GM12875 (cell line): ENCODE measurements around the gene PDE6D.

Source experiments
- H3K4me3 ChIP-seq: one replicate; pipeline ENCODE4 v1.5.1; 2011; ENCODE audit warnings: low read depth, low read length, control low read depth
- TF ChIP-seq, protein P1 (sequence below): IDR thresholded peaks from 2 replicates; pipeline ENCODE4 v1.5.1; 2011; ENCODE audit warnings: low read depth, mild to moderate bottlenecking, control low read depth, inconsistent platforms, low read length, moderate library complexity, borderline replicate concordance; ENCODE audit not compliant: insufficient read depth

Gene PDE6D

DNA sequence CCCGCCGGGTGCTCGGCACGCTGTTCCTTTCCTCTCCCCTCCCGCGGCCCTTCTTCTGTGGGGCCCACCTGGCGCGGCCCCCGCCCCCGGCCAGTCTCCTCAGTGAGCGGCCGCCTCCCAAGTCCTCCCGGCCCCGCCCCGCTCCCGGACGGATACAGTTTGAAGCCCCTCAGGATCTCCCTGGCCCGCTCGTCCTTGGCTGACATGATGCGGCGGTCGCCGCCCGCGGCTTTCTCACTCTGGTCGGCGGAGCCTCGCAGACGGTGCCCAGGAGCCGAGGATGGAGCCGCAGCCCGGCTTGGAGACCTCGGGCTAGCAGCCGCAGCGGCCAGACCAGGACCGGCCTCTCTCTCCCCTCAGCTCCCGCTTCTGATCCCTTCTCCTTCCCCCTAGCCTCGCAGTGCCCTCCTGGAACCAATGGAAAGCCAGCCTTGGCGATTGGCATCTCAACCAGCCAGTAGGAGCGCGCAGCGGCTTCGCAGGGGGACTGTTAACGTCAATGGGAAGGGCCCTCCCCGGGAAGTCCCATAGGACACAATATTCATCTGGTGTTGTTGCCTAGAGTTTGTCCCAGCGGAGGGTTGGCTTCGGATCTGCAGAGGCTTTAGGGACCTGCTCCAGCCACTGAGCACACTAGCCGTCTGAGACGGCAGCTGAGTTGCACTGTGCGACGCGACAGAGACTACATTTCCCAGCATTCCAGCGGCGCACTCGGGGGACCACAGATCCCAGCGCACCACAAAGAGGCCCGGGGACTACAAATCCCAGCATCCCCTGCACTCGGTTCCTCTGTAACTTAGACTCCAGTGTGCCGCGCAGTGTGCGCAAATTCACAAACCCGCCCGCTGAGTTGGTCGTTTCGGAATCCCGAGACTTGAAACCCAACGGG, at the start of gene PDE6D:
TSS of gene PDE6D (minus strand) at position 374 of the 889 bp plus-strand sequence. CDS start at position 206, 168 bp downstream.
- TF ChIP-seq, protein P1, sequence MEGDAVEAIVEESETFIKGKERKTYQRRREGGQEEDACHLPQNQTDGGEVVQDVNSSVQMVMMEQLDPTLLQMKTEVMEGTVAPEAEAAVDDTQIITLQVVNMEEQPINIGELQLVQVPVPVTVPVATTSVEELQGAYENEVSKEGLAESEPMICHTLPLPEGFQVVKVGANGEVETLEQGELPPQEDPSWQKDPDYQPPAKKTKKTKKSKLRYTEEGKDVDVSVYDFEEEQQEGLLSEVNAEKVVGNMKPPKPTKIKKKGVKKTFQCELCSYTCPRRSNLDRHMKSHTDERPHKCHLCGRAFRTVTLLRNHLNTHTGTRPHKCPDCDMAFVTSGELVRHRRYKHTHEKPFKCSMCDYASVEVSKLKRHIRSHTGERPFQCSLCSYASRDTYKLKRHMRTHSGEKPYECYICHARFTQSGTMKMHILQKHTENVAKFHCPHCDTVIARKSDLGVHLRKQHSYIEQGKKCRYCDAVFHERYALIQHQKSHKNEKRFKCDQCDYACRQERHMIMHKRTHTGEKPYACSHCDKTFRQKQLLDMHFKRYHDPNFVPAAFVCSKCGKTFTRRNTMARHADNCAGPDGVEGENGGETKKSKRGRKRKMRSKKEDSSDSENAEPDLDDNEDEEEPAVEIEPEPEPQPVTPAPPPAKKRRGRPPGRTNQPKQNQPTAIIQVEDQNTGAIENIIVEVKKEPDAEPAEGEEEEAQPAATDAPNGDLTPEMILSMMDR: no peak
- H3K4me3 ChIP-seq: peak within 1 kb of the TSS; percentile 78

DNA sequence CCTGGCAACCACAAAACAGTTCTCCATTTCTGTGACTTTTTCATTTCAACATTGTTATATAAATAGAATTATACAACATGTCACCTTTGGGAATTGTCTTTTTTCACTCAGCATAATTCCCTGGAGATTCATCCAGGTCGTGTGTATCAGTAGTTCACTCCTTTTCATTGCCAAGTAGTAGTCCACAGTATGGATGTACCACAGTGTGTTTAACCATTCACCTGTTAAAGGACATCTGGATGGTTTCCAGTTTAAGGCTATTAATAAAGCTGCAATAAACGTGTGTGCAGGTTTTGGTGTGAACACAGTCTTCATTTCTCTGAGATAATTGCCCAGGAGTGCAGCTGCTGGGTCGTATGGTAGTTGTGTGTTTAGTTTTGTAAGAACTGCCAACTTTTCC, 40.8 kb upstream of the PDE6D start:
- TF ChIP-seq, protein P1: no peak

DNA sequence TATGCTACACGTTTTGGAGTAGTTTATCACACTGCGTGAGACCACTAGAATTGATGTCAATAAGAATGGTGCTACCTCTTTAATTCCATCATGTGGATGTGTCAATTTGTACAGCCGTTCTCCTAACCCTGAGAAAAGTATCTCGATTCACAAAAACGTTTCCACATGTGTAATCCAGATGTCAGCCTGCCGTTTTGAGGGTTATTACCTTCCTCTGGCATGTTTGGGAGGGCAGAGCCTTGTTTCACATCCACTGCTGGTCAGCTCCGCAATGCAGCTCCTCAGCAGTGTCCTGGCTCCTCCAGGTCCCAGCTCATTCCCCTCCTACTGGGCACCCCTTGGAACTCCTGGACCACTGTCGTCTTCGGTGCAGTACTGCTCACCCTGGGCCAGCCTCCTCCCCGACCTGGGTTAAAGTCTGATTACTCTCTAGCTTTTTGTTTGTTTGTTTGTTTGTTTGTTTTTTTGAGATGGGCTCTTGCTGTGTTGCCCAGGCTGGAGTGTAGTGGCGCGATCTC, 39.8 kb upstream of the PDE6D start:
- TF ChIP-seq, protein P1: no peak
- H3K4me3 ChIP-seq: no peak overlapping the region

More for the DNA sequence above, 40.8 kb upstream of the PDE6D start:
- H3K4me3 ChIP-seq: no peak overlapping the region

DNA sequence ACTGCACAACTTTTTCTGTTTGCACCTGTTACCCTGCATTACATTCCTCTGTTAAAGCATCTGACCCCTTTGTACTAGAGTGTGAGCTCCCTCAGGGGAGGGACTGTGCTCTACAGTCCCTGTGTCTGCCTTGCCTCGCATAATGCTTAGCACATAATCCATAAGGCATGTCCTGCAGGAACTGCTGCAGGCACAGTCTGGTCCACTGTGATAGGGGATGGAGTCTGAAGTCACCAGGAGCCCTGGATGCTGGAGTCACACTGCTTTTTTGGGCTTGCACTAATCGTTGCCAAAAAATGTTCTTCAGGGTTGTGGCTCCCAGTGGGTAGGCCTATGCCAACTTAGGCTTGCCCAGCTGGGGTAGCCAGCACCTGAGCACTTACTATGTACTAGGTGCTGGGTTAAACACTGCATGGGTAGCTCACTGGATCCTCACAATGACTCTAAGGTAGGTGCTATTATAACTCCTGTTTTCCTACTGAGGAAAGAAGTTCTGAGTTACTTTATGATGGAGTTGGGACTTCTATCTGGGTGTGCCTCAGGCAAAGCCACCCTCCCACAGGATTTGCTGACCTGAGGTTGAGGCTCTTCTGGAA, 38.5 kb upstream of the PDE6D start:
- TF ChIP-seq, protein P1: no peak
- H3K4me3 ChIP-seq: no peak overlapping the region

DNA sequence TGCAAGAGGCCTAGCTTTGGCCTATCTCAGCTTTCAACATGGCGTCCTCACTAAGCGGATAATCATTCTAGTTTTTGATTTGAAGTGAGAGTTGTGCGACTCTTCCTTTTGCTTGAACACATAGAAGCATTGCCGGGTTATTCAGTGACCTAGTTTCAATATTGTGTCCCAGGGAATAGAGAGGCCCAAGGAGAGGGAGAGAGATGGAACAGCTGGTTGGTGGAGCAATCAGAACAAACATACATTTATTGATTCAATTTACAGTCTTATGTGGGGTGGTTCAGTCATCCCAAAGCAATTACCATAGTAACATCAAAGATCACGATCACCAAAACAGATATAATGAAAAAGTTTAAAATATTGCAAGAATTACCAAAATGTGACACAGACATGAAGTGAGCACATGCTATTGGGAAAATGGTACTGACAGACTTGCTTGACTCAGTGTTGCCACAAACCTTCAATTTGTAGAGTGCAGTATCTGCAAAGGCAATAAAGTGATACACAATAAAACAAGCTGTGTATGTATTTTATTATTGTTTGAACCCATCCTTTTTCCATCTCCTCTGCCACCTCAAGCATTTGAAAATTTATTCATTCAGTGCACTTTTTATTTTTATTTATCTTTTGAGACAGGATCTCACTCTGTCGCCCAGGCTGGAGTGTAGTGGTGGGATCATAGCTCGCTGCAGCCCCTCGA, 35.4 kb upstream of the PDE6D start:
- TF ChIP-seq, protein P1: no peak
- H3K4me3 ChIP-seq: no peak overlapping the region

DNA sequence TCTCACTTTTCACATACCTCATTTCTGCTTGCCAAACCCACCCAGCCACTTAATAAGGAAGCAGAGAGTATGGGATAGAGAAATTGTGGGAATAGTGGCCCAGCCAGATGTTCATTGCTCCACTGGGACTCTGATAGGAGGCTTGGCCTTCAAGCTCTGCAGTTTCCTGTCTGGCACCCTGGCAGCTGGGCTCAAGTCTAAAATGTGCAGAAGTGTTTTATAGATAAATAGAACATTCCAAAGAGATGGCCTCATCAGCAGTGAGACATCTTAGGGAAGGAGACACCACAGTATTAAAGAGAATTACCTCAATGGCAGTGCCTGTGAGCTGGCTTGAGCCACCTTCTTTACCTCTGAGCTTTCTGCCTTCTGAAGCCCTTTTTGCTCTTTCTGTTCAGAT, 29.8 kb upstream of the PDE6D start:
- no peak overlapping the region for H3K4me3 ChIP-seq
- TF ChIP-seq, protein P1: no peak

DNA sequence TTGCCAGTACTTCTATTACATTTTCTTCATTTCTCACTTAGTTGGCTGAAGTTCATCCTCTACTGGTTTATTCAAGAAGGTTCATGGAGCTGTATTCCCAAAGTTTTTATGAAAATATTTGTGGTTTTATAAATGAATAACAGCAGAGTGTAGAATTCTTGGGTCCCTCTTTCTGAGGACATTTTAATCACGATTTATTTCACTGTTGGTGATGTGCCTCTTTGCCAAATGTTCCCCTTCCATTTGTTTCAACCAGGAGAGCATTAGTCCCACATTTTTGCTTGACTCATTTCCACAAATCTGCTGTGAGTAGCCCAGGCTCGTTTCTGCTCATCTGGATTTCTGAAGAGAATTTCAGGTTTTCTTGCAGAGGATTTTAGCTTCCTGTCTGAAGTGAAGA, 25.9 kb upstream of the PDE6D start:
- TF ChIP-seq, protein P1: no peak
- H3K4me3 ChIP-seq: no peak overlapping the region
